Suppressor macrophage (primary cell): ENCODE results near the gene EREG.
A peak's percentile ranks its signal among the peaks of the same experiment; 100 is the strongest.
"Not testable (repeated sequence)": the region's sequence is repeated elsewhere in the genome, so short reads cannot be mapped to it uniquely, and the experiment has no call there.

ENCODE experiments used
- DNase-seq, 4 experiments: peaks; one replicate each; pipeline ENCODE4 v3.0.0-alpha.2; 2020 to 2022

EREG gene

DNA sequence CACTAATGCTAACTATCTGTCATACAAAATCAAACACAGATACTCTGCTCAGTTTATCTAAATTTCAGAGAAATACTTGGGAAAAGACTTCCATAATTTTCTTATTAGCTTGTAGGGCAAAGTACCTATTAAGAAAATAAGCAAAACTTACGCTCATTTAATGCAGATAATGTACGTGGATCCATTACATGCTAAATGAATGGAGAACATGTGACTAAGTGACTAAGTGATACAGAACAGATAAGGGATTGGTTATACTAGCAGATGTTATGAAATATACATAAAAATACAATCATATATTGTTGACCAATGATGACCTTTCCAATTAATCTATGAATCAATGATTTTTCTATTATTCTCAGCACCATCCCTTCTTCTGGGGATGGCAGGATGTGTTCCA is 25.7 kb downstream of the EREG start:
- DNase-seq, result no peak

DNA sequence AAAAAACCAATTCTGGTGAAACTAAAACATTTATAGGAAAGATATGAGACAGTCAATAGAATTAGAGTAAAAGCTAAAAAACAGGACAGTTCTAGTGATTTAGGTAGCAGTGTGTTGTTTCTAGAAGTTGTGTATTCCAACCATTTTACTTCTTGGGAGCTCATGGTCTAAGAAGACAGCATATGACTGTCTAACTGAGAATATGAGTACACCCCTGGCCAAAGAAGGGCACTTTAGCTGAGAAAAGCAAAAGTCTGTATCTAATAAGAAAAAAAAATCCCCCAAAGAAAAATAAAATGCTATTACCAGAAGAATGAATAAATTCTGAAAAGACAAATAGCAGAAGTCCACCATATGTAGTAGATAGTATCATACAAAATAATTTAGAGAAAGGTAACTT is 26.4 kb downstream of the EREG start:
- DNase-seq, result no peak

DNA sequence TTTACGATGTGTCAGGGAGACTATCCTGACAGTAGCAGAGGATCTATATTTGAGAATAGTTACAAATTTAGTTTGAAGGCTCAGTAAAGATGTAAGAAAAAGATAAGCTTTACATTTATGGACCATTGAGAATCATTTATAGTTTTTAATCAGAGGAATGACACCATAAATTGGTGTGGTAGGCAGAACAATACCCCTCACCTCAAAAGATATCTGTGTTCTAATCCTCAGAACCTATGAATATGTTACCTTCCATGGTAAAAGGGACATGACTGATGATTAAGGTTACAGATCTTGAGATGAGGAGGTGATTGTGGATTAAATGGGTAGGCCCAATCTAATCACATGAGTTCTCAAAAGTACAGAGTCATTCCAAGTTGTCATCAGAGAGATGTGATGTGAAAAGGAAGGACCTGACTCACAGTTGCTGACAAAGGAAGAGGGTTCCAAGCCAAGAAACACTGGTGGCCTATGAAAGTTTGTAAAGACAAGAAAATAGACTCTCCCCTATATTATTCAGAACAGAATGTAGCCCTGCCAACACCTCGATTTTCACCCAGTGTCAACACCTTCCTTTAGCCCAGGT is 27.0 kb downstream of the EREG start:
- DNase-seq, result peak in 1 of 4 experiments; percentile 34

DNA sequence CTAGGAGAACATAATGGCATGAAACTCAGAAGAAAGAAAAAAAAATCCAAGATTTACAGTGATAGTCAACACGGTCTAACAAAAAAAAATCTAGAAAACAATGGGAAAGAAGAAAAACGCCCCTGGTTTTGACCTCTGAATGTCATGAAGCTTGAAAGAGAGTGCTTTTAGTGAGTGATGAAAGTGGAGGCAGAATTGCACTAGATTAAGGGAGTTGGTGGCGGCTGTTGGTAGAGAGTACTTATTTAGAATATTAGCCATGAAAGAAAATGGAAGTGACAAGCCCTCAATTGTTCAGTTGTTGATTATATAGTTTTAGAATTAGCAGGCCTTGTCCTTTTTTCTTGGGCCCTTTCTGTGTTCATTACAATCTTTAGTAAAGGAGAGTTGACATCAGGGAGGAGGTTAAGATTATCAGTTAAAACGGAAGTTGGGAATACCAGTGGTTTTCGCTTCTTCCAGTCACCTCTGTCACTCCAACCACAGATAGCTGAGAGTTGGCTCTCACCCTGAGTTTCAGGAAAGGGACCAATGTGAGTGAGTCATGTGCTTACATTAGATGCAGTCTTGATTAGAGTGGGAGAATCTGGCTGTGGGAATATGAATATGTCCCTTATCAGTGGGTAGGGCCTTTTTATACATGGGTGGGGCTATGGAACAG is 29.7 kb downstream of the EREG start:
- DNase-seq, result no peak

DNA sequence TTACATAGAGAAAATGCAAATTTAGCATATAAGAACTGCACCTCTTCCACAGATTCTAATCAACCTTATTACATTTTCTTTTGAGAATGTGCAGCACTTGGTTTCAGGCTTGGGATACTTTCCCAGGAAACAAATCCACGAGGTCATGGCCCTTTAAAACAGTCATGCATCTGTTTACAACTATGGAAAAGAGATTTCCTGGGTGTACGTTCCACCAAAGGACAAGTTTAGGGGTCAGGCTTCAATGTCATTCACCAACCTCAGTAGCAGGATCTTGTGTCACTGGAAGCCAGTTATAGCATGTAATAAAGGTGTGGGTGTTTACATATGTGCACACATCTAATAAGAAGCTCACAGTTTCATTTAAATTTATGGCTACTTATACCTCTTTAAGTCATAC is 30.7 kb downstream of the EREG start:
- no peak for DNase-seq

DNA sequence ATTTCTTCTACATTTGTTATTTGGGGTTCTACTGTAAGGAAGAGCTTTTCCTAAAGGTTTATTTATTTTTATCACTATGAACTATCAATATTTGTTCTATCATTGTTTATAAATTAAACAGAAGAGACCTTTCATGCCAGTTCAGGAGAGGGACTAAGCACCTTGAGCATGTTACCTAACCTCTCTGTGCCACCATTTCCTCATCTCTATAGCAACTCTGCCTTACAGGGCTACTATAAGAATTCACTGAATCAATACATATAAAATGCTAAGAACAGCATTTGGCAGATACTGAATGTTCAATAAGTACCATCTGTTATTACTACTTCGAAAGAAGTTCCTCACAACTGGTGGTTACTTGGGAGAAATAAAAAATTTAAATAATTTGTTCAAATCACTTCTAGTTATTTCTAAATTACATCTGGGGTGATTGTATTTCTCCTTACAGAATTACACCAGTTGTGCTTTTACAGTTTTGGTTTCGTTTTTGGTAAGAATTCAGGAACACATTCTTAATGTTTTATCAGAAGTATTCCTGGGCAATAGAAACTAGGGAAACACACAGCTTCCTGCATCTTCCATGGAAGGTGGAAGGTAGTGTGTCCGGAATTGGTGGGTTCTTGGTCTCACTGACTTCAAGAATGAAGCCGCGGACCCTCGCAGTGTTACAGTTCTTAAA is 32.9 kb downstream of the EREG start:
- peak in 2 of 4 experiments; percentile 43 to 58 for DNase-seq

DNA sequence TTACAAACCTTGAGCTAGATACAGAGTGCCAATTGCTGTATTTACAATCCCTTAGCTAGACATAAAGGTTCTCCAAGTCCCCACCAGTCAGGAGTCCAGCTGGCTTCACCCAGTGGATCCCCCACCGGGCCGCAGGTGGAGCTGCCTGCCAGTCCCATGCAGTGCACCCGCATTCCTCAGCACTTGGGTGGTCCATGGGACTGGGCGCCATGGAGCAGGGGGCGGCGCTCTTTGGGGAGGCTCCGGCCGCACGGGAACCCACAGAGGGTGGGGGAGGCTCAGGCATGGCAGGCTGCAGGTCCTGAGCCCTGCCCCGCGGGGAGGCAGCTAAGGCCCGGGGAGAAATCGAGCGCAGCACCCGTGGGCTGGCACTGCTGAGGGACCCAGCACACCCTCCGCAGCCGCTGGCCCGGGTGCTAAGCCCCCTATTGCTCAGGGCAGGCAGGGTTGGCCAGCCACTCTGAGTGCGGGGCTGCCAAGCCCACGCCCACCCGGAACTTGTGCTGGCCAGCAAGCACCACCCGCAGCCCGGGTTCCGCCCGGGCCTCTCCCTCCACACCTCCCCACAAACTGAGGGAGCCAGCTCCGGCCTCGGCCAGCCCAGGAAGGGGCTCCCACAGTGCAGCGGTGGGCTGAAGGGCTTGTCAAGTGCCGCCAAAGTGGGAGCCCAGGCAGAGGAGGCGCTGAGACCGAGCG is 34.1 kb downstream of the EREG start:
- not testable (repeated sequence) for DNase-seq

DNA sequence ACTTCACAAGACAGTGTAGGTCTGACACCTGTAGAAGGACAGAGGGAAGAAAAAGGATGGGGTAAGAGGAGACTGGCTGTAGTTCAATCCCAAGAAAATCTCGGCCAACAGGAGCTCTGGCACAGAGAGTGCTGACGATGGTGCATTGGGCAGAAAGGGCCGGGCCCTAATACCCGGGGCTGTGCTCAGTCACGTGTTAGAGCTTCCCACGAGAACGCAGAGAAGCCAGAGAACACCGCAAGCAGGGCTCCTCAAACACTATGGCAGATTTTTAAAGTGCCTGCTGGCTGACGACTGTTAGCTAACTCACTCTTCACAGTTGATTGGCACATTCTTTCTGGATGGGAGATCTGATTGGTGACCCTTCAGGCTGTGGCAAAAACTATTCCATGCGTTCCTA is 35.5 kb downstream of the EREG start:
- DNase-seq, result no peak

DNA sequence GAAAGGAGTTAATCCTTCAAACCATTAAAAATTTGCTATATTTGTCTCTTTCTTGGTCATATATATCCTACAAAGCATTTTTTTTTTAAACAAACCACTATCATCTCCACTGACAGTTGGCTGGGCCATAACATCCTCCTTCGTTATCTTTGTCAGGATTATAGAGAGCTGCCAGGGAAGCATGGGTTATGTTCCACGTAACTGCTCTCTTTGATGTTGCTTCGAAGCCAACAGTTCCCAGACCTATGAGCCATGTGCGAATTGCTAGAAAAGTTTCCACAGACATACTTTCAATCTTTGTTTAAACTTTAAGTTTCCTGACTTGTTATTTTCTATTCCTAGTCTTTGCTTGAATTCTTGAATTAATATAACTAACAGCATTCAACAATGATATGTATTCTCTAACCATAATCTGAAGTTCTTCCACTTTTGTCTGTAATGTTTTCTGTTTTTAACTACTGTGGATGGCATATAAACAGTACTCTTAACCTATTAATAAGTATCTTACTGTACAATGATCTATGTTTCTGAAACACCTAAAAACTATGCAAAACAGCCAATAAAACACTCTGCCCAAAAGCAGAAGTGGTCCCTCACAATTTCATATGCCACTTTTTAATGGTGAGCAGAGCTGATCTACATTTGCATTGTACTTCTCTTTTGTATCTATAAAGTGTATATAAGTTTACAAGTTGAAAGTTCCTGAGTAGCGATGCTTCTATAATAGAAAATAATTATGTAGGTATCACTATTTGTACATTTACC is 37.9 kb downstream of the EREG start:
- peak in 1 of 4 experiments; percentile 16 for DNase-seq

DNA sequence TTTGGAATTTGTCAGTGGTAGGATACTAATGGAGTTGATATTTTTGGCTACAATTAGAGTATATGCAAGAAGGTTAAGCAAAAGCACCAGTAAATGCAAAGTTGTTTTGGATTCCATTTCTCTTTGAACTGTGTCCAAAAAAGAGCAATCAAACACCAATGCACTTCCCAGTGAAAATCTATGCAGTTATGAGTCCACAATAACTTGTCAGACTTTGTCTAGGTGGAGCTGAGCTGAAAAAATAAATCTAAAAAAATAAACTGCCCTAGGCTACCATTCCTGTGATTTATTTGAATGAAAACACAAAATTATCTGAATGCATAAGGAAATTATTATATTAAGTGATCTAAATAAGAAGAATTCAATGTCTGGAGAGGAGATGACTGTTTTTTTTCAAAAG is 42.9 kb downstream of the EREG start:
- no peak for DNase-seq

DNA sequence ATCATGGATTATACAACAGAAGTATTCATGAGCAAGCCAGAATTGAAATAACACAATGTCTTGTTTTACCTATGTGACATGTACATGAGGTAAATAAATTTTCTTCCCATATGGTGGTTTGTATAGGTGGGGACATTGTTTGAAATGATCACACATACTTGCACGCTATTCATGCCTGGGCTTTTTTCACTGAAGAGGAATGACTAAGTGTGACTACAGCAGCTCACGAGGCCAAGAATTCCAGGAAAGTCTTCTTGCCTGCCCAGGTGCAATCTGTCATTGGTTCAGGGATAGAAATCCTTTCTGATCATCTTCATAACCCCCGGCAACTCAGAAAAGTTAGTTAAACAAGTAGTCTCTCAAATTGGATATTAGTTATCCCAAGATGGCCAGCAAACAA is 43.7 kb downstream of the EREG start:
- no peak for DNase-seq

DNA sequence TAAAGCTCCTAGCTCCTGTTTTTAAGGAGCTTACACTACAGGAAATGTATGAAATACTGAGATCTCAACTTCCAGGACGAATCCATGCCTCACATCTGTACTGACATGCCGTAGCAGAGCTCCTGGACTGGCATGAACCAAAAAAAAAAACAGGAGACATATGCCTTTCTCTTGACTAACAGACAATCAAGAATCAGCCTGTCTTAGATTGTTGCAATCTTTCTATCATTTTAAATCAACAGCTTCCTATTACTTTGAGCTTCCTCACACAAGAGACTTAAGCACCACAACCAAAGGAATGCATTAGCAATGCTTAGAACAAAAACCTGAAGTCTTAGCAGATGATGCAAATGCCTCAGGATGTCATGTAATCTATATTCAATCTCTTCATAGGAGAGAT is 45.3 kb downstream of the EREG start:
- no peak for DNase-seq

DNA sequence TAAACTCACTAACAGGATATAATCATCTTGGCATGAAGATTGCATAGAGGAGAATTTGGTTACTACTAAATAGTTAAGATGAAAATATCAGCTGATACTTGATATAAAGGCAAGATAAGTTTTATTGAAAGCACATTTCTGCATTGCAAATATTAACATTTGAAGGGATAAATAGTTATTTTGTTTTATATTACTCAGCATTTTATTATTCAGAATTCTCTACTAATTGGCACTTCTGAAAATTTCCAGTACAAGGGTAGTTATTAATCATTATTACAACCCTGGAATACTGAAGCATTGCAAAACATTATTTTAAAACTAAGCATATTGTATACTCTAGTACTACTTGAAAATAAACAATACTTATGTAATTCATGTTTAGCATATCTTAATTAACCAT is 47.3 kb downstream of the EREG start:
- no peak for DNase-seq

DNA sequence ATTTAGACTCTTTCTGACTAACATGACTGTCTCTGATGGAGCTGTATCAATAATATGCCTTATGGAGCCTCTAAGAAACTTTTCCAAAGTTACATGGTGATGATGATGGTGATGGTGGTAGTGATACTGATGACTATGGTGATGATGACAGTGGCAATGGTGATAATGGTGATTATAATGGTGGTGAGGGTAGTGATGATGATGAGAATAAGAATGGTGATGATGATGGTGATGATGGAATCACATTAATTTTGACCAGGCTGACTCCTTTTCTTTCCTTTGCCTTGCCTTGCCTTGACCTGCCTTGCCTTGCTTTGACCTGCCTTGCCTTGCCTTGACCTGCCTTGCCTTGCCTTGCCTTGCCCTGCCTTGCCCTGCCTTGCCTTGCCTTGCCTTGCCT is 48.3 kb downstream of the EREG start:
- no peak for DNase-seq

DNA sequence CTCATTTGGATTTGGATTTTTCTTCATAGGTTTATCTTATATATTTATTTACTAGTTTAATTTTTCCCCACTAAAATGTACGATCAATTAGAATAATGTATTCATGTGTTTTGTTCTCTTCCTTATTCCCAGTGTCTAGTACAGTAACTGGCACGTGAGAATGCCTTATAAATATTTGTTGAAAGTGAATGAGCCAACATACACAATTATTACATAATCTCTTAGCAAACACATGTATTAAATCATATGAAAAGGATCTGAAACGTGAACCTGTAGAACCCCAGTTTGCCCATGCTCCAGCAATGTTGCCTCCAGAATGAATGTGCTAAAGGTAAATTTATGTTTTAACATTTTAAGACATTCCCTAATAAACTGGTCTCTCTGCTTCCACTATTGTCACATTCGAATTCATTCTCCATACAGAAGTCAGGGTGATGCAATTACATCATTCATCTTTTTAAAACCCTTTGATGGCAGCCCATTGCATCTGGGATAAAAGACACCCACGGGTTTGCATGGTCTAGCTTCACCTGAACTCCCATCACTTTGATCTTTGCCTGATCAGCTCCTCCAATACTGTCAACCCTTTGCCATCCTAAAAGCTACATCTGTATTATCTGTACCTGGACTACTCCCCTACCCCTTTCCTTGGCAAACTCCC is 49.3 kb downstream of the EREG start:
- DNase-seq, result peak in 1 of 4 experiments; percentile 18

DNA sequence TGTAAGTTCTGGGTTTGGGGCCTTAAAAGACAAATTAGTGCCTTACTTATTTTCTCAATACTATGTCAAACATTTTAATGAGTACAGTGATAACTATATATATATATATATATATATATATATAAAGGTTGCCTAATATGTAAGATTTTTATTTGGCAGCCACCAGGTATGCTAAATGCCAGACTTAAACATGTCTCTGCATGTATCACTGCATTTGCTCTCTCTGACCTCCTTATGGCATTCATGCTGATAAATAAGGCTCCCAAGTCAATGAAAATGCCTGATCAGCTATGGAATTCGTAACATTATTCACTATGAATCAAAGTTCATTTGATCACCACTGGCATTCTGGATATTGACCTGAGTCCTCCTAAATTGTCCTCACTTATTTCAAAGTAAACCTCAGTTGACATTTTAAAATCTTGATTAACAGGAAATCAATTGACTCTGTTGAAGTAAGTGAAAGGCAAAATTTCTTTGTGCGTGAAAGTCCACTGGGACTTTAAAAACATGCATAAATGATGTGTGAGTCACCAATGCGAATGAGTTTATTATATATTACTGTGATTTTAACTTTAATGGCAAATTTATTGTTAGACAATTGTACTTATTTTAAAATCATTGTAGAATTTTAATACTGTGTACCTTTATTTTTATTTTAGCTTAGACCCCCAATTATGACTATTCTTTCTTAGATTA is 50.8 kb downstream of the EREG start:
- no peak for DNase-seq

DNA sequence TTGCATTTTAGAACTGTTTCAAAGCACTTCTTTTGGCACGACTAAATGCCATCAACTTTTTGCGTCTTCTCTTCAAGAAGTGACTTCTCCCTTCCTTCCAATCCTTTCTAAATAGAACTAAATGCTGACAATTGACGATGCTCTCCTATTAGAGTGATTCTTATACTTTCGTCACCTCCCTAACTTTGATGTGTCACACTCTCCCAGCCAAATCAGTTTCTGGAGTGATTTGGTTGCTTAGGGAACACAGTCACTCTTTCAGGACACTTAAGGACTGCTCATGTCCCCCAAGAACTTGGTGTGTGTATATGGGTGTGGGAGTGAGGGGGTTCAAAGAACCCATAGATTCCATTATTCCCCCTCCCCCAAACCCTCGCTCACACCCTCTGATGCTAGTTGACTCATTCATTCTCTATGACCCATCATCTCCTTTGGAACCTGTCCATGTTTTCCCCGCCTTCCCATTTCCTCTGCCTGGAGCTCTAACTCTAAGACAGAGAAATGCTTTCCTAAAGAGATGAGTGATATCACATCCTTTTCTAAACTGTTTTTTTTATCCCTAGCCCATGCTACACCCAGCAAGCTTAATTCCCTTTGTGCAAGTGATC is 53.2 kb downstream of the EREG start:
- DNase-seq, result no peak

DNA sequence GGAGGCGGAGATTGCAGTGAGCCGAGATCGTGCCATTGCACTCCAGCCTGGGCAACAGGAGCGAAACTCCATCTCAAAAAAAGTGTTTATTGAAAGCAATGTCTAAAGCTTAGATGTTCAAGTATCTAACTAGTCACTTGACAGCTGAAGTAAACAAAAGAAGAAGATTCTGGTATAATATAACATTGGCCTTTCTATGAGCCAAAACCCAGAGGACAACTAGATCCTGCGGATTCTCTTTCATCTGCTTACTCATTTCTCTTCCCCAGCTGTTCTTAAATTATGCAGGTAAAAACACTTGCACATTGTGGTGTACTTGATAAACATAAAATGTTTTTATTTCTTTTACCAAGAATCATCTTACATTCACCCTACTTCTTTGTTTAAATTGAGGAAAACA is 55.9 kb downstream of the EREG start:
- no peak for DNase-seq

DNA sequence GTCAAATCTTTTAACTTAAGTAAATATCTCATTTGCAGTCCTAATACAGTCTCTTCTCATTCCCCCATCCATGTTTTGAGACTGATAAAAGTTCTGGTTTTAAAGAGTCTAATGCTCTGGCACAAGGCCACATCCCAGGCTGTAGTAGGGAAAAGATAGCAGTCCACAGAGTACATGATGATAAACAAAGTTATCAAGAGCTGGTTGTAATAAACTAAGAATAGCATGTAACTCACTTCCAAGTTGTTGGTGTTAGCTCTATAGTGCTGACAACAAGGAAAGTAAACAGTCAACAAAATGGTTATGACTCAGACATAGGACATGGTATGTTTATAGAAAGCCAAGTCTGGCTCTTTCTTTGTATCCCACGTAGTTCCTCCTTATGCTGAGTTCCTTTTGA is 58.2 kb downstream of the EREG start:
- peak; percentile 26 to 81 (median 54) for DNase-seq

DNA sequence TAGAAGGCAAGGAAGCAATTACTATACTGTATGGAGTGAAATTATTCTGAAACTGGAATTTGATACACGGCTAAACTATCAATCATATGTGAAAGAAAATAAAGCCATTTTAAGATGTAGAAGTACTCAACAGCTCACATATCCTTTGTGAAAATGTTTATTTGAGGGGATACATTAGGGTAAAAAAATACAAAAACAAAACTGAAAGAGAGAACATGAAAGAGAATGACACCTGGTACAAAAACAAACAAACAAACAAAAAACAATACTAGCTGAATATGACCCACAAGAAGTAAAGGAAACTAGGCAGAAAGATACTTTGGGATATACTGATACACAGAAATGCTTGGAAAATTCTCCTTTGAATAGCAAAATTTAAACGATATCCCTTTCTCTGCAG is 59.2 kb downstream of the EREG start:
- DNase-seq, result no peak

DNA sequence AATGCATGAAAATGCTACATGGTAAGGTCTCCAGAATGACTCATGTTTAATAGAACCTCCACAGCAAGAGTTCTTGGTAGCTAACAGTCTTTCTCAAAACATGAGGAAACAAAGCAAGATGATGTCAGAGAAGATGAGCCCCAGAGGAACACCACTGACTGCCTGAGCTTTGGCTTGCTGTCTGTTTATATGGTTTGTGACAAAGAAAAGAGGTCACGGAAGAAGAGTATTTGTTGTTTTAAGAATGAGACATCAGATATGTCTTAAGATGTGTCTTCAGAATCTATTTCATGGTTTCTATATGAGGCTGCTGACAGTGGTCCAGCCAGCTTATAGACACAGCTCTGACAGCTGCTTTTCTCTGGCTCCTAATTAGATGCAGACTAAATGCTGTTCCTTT is 61.2 kb downstream of the EREG start:
- peak in 1 of 4 experiments; percentile 34 for DNase-seq
